HG03565 (cell line): ENCODE measurements around the gene MARCHF7.
"Not testable (repeated sequence)": the region's sequence is repeated elsewhere in the genome, so short reads cannot be mapped to it uniquely, and the experiment has no call there.

Experiments used
- ATAC-seq: cut with Tn5 transposase; IDR thresholded peaks from one replicate; pipeline ENCODE4 v1.9.1; 2021; ENCODE audit warnings: mild to moderate bottlenecking, moderate library complexity; ENCODE audit not compliant: unreplicated experiment

Gene MARCHF7

DNA sequence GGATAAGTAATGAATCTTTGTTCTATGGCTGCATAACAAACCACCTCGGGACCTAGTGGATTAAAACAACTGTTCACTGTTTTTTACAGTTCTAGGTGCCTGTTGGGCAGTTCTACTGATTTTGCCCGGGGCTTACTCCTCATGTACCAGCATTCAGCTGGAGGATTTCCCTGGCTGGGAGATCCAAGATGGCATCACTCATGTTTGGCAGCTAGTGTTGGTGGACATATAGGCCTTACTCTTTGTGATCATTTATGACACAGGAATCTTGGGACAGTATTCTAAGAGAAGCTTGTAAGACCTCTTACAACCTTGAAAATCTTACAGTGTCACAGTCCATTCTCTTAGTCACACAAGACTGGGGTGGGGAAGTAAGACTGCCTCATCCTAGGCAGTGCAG, 4.6 kb downstream of the MARCHF7 start:
- ATAC-seq, result no peak

DNA sequence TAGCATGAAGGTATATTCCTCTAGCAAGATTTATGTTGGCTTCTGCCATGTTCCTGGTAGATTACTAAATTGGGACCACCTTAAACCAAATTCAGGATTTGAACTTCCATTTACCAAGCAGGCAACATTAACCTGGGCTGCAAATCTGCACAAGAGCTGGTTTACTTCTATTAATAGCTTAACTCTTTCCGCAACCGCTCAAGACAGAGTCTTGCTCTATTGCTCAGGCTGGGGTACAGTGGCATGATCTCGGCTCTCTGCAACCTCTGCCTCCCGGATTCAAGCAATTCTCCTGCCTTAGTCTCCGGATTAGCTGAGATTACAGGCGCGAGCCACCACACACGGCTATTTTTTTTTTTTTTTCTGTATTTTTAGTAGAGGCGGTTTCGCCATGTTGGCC, 8.4 kb downstream of the MARCHF7 start:
- ATAC-seq, result no peak

DNA sequence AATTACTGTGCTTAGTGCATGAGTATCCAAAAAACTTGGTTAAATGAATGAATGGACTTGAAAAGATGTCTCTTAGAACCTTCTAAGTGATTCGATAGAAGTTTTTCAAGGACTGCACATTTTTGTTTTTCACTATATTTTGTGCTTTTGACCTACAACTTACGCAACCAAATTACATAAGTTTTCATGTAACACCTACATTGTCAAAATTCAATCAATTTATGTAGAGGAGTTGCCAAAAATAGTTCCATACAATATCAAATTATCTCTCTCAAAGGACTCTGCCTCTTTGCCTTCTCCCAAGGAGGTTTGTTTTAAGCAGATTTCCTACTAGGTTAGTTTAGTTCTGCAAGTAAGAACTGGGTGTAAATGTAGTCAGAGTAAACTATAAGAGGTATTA, 10.3 kb downstream of the MARCHF7 start:
- ATAC-seq, result no peak

DNA sequence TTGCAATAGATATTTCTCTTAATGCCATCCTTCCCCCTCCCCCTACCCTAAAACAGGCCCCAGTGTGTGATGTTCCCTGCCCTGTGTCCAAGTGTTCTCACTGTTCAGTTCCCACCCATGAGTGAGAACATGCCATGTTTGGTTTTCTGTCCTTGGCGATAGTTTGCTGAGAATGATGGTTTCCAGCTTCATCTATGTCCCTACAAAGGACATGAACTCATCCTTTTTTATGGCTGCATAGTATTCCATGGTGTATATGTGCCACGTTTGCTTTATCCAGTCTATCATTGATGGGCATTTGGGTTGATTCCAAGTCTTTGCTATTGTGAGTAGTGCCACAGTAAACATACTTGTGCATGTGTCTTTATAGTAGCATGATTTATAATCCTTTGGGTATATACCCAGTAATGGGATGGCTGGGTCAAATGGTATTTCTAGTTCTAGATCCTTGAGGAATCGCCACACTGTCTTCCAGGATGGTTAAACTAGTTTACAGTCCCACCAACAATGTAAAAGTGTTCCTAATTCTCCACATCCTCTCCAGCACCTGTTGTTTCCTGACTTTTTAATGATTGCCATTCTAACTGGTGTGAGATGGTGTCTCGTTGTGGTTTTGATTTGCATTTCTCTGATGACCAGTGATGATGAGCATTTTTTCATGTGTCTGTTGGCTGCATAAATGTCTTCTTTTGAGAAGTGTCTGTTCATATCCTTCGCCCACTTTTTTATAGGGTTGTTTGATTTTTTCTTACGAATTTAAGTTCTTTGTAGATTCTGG, 12.7 kb downstream of the MARCHF7 start:
- ATAC-seq, result not testable (repeated sequence)

DNA sequence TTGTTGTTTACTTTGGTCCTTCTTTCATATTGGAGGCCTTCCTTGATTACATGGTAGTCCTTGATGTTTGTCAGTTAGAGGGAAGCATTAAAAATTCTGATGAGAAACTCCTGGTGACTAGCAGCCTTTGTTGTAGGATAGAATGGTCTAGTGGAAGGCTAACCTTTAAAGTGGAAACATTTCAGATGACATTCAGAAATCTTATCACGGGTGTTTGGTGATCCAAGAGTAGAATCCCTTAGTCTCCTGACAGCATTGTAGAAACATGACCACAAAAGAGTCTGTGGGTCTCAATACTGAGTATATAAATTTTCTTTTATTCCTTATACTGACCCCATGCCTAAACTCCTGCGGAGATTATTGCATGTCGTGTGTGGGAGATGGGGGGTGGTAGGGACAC, 13.4 kb downstream of the MARCHF7 start:
- no peak for ATAC-seq

DNA sequence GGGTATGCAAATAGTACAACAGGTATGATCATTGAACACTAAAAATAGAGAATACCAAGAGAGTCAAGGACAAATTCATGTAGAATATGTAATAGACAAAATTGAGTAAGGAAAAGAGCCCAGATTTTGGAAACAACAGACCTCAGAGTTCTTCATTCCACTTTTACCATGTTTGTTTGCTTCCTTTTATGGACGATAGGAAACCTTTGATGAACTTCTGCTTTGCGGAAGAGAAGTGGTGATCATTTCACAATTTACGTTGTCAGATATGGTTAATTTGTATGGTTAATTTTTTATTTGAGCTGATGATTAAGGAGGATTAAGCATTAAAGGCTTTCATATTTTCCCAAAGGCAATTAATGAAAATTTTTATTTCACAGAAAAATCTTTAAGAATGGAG, 16.3 kb downstream of the MARCHF7 start:
- ATAC-seq, result no peak

DNA sequence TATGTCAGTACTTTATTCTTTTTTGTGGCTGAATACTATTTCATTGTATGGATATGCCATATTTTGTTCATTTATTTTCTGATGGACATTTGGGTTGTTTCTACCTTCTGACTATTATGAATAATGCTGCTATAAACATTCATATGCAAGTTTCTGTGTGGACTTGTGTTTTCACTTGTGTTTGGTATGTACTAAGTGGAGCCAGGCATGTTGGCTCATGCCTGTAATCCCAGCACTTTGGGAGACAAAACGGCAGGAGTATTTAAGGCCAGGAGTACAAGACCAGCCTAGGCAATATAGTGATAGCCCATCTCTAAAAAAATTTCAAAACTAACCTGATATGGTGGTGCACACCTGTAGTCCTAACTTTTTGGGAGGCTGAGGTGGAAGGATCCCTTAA, 23.3 kb downstream of the MARCHF7 start:
- ATAC-seq, result no peak

DNA sequence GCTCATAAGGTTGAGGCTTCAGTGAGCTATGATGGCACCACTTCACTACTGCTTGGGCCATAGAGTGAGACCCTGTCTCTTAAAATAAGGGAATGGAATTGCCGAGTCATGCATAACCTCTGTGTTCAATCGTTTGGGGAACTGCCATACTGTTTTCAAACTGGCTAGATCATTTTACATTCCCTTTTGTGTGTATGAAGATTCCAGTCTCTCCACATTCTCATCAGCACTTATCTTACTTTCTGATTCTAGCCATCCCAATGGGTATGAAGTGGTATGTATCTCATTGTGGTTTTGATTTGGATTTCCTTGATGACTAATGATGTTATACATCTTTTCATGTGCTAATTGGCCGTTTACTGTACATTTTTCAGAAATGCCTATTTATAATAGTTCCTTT, 23.7 kb downstream of the MARCHF7 start:
- no peak for ATAC-seq

DNA sequence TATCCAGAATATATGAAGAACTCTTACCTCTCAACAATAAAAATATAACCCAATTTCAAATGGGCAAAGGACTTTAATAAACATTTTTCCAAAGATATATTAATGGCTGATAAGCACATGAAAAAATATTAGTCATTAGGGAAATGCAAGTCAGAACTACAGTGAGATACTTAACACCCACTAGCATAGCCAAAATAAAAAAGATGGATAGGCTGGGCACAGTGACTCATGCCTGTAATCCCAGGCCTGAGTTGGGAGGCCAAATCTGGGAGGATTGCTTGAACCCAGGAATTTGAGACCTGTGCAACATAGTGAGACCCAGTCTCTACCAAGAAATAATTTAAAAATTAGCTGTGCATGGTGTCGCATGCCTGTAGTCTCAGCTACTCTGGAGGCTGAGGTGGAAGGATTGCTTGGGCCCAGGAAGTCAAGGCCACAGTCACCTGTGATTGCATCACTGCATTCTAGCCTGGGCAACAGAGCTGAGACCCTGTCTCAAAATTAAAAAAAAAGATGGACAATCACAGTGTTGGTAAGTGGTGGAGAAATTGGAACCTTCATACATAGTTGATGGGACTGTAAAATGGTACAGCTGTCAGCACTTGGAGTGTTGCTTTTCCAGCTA, 25.1 kb downstream of the MARCHF7 start:
- no peak for ATAC-seq

DNA sequence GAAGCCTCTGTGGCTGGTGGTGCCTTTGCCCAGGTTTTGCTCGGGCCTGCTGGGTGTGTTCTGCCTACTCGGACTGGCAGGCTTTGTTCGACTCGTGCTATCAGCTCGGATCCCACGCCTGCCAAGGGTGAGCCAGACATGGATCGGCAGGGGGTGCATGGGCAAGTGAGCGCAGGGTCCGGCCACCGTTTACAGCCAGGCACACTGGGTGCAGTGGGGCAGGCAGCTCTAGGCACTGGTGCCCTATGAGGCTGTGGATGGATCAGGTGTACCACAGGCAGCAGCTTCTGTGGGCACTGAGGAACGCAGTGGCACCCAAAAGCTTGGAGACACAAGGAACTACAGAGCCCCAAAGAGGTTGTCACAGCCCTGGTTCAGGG, 25.6 kb downstream of the MARCHF7 start:
- ATAC-seq, result no peak

DNA sequence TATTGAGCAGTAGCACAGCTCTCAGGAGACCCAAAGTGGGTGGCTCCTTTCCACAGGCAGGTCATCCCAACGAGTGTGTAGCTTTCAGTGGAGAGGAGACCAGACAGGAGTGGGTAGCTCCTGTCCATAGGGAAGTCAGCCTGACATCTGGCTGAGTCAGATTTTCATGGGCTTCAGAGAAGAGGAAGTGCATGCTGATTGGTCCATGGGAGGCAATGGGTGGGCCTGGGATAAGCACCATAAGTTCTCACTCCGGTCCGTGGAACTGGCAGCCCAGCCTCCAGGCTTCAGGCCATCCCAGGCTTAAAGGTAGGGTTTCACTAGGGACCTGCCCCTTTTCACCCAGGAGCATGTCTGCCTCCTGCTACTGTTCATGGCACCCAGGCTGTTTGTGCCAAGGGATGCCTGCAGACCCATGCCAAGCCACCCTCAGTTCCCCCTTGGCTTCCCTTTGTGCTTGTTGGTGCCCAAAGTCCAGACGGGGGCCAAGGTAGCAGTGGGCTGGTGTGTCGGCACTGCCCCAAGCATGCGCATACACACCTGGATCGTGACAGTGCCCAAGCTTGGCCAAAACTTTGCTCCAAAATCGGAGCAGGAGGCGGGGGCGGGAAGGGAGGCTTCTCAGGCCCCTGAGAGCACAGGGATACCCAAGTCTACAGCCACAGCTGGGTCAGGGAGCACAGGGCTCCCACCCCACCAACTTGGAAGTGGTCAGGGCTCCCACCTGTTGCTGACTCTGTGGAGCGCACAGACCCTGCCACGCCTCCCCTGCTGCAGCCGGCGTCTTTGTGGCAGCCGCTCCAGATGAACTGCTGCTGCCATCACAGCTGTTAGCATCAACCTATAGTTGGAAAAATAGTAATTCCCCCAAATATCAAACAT, 26.4 kb downstream of the MARCHF7 start:
- no peak for ATAC-seq

DNA sequence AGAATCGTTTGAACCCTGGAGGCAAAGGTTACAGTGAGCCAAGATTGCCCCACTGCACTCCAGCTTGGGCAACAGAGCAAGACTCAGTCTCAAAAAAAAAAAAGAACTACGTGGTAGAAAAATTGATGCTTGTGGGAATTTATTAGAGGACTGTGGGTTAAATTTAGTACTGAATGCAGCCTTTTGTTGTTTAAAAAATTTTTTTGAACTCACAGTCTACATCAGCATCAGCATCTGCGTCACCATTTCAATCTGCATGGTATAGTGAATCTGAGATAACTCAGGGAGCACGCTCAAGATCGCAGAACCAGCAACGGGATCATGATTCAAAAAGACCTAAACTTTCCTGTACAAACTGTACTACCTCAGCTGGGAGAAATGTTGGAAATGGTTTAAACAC, 30.5 kb downstream of the MARCHF7 start:
- ATAC-seq, result no peak

DNA sequence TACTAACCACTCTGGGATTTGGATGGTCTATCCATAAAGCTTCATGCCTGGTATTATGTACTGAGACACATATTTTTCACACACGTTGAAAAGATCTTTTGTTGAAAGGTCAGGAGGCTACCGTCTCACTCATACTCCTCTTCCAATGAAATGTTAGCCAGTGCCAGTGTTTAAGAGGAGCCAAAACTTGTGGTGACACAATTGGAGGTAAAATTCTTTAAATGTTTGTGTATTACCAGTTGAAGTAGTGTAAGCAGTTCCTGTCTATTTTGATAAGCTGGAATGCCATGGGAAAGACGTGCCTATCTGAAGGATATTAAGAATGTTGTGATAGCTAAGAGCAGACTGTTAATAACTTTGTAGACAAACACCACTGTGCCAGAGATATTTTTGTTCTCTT, 32.1 kb downstream of the MARCHF7 start:
- ATAC-seq, result no peak

DNA sequence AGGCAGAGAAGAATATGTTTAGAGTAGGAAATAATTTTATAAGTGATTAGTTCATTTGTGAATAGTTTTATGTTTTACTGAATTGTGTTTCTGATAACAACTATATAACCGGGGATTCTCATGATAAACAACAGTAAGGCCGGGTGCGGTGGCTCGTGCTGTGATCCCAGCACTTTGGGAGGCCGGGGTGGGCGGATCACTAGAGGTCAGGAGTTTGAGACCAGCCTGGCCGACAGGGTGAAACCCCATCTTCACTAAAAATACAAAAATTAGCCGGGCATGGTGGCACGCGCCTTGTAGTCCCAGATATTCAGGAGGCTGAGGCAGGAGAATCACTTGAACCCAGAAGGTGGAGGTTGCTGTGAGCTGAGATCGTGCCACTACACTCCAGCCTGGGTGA, 32.9 kb downstream of the MARCHF7 start:
- not testable (repeated sequence) for ATAC-seq

DNA sequence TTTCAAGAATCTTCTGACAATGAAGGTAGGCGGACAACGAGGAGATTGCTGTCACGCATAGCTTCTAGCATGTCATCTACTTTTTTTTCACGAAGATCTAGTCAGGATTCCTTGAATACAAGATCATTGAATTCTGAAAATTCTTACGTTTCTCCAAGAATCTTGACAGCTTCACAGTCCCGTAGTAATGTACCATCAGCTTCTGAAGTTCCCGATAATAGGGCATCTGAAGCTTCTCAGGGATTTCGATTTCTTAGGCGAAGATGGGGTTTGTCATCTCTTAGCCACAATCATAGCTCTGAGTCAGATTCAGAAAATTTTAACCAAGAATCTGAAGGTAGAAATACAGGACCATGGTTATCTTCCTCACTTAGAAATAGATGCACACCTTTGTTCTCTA, 35.8 kb downstream of the MARCHF7 start:
- no peak for ATAC-seq

DNA sequence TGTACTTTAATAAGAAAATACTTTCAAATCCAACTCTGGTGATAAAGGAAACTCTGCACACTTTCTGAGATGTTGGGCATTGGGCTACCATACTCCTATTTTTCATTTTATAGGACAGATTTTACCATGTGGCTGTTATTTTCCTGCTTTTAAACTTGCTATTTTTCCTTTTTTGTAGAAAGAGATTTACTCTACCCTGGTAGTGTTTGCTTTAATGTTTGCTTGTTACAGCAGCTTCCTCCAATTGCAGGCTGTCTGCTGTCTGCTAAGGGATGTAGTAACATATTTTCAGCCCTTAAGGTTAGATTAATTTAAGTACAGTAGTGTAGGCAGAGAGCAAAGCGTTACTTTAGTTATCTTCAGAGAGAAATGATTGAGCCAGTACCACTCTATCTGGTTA, 38.6 kb downstream of the MARCHF7 start:
- no peak for ATAC-seq

DNA sequence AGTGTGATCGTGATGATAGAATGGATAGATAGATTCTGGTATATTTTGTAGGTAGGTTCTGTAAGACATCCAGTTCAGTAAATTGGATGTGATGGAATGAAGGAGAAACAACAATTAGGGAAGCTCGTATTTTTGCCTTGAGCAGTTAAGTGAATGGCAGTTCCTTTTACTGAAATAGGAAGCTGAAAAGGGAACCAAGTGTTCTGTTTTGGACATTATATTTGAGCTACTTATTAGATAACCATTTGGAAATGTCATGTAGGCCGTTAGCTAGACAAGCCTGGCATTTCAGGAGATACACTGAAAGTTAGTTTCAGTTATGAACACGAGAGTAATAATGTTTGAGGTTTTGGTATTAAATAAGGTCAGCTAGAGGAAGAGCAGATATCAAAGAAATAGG, 41.5 kb downstream of the MARCHF7 start:
- no peak for ATAC-seq

DNA sequence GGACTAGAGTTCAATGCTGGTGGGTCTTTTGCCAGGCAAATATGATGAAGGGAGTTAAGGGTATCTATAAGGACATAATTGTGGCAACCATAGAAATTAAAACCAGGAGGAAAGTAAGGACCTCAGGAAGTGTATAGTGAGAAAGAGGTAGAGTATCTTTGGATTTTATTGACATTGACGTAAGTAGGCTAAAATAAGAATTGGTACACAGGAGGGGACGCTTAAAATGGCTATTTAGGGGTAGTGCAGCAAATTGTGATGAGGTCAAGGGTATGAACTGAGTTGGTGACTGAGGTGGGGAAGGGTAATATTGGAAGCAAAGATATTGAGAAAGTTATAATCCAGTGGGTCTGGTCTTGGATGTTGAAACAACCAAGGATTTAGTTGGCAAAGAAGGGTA, 42.7 kb downstream of the MARCHF7 start:
- ATAC-seq, result no peak

DNA sequence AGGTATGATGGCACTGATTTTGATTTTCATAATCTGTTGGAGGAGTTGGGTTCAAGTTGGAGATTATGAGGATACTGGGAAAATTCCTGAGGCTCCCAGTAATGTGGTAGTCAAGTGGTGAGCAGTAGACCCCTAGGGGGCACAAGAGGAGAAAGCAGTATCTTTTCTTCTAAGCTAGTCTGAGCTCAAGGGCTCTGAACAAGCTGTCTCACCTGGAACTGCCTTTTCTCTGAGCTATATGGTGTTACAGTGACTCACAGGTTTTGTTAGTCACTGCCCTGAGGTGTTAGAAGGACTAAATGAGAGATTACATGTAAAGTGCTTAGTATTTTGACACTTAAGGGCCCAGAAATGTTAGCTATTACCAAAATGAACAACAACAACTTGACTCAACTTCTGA, 43.5 kb downstream of the MARCHF7 start:
- no peak for ATAC-seq

DNA sequence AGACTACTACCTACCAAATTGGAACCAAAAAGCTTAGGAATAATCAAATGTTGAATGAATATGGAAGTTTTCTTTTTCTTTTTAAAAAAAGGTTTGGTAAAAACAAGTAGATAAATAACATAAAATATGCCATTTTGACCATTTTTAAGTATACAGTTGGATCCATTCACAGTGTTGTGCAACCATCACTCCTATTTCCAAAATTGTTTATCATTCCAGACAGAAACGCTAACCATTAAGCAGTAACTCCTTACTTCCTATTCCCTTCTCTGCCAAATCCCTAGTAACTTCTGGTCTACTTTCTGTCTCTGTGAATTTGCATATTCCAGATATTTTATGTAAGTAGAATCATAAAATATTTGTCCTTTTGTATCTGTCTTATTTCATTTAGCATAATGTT, 45.9 kb downstream of the MARCHF7 start:
- no peak for ATAC-seq

DNA sequence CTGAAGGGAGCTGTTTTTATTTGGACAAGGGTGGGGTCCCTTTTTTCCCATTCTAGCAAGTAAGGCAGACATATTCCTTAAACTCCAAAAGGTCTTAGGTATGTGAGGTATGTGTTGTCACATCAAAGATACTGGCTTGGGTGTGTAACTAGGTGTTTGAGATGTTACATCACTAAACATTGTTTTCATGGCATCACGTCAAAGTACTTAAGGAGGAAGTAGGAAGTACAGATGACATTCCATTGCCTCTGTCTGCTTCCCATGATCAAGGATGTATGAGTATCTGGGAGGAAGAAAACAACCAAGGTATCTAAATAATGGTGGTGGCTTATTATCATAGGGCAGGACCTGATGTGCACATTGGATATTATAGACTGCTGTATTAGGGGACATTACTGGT, 46.4 kb downstream of the MARCHF7 start:
- ATAC-seq, result no peak

DNA sequence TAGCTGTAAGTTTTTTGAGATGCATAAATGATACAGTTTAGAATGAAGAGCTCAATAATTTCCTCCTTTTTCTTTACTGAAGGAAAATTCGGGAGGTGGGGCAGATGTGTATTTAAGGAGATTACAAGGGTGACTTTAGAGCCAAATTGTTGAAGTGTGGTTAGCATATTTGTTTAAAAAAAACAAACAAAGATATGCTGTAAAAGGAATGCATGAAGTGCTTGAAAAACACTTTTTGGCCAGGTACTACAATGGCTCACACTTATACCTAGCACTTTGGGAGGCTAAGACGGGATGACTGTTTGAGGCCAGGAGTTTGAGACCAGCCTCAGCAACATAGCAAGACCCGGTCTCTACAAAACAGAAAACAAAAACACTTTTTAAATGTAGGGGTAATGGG, 47.3 kb downstream of the MARCHF7 start:
- no peak for ATAC-seq
